GM18909 (cell line): ENCODE measurements around the gene FGB.

Experiments used
- ATAC-seq: cut with Tn5 transposase; IDR thresholded peaks from one replicate; pipeline ENCODE4 v1.9.1; 2021; ENCODE audit warnings: mild to moderate bottlenecking; ENCODE audit not compliant: unreplicated experiment, poor library complexity

Gene FGB

DNA sequence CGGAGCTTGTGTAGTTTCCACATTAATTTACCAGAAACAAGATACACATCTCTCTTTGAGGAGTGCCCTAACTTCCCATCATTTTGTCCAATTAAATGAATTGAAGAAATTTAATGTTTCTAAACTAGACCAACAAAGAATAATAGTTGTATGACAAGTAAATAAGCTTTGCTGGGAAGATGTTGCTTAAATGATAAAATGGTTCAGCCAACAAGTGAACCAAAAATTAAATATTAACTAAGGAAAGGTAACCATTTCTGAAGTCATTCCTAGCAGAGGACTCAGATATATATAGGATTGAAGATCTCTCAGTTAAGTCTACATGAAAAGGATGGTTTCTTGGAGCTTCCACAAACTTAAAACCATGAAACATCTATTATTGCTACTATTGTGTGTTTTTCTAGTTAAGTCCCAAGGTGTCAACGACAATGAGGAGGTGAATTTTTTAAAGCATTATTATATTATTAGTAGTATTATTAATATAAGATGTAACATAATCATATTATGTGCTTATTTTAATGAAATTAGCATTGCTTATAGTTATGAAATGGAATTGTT, at the start of gene FGB:
Gene FGB, plus strand, starts transcription at position 315 of the 558 bp plus-strand sequence. Its CDS starts 8 bp downstream, at position 323.
- no peak for ATAC-seq

DNA sequence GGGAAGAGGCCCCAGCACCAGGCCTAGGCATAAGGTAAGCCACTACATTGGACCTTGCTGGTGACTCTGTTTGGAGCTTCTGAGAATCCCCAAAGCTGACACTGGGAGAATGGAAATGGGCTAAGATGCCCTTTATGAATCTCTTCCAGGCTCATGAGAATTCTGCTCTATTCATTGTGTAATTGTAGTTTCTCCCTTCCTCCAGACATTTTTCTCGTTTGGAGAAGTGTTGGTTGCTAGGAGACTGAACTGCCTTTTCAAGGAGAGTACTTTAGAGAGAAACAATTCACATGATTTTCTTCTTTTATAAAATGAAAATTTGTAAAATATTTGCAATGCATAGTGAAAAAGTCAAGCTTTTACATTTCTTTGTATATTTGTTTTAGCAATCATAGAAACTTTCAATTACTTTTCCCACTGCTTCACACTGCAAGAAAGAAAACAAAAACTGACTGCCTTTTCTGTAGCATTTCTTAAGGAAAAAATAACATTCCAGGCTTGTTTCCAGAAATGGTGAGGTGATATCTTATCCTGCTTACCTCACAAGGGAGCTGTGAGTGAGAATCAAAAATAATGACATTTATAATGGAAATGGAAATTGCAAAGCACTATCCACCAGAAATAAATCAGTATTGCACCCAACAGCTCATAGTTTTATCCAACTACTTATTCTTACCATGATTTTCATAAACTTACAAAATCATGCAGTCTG, 46.3 kb upstream of the FGB start:
- no peak for ATAC-seq

DNA sequence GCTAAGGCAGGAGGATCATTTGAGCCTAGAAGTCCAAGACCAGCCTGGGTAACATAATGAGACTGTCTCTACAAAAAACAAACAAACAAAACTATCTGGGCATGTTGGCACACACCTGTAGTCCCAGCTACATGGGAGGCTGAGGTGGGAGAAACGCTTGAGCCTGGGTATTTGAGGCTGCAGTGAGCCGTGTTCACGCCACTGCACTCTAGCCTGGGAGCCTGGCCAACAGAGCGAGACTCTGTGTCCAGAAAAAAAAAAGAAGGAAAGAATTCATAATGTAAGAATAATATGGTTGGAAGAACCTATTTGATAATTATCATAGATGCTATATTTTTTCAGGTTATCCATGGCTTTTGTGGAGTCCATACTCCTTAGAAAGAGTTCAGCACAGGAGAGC, 45.2 kb upstream of the FGB start:
- no peak for ATAC-seq

DNA sequence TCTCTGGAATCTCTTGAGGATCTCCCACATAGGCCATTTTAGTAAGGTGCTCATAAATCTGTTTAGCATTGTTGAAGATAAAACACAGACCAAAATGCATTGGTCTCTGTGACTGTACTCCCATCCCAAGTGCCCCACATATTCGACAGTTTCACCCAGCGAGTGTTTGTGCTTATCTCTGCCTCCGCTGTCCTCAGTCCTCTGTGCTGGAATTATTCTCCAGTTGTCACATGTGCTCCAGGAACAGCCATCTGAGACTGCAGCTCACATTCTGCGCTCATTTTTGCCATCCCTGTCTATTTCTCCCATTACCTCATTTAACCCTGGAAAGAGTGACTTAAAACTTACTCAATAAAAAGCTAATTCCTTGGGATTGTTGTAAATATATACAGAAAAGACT, 43.6 kb upstream of the FGB start:
- ATAC-seq: no peak

DNA sequence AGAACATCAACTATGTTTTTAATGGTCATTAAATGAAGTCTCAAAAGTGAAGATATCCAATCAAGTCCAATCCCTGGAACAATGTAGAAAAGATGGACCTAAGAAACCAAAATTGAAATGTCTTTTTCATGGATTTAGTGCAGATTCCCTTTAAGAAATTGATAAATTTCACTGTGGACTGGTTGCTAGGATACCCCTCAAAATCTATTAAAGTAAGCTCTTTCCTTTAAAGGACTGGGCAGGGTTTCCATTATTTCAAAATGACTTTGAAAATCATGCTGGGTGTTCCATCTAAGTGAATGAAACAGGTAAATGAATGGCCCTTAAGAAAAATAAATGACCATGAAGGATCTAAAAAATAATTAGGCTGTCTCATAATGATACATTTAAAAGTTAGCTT, 41.2 kb upstream of the FGB start:
- no peak for ATAC-seq

- ATAC-seq: no peak
Measured at GRCh38 chr4:154526151-154526550, 36.7 kb upstream of the FGB start.

DNA sequence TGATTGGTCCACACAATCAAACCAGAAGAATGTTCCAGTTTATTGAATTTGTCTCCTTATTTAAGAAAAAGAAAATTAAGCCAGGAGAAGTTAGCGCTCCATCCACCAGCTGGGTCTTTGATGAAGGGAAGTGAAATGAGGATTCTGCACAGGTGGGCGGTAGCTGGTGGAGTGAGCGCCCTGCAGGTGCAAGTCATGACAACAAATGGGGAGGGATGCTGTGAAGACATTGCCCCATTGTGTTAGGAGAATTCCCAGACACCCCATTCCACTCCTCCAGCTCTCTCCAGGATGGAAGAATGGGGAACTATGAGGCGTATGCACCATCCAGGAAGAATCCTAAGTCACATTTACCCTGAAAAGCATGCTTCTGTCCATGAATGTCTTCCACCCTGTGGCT, 35.5 kb upstream of the FGB start:
- ATAC-seq: no peak

GRCh38 chr4:154528869-154529268, 33.9 kb upstream of the FGB start:
- no peak for ATAC-seq

- ATAC-seq: no peak
Measured at GRCh38 chr4:154529728-154530519, 32.9 kb upstream of the FGB start.

- ATAC-seq: no peak
Measured at GRCh38 chr4:154534296-154534695, 28.5 kb upstream of the FGB start.

- ATAC-seq: no peak
Measured at GRCh38 chr4:154542271-154542879, 20.4 kb upstream of the FGB start.

DNA sequence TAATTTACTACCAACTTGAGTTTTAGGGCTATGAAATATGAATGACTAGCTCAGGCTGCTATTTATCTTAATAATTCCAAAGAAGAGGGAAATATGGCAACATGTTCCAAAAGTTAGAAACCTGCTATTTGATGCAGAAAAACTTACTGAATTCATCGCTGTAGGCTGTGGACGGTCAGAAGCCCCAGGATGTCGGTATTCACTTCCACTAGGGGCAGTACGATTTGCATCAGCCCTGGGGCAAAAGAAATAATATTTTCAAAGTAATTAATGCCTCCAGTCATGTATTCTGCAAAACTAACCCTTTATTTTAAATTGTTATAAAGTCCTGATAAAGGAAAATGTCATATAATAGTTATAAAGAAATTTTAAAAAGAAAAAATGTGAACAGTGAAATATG, 17.1 kb upstream of the FGB start:
- ATAC-seq: no peak

DNA sequence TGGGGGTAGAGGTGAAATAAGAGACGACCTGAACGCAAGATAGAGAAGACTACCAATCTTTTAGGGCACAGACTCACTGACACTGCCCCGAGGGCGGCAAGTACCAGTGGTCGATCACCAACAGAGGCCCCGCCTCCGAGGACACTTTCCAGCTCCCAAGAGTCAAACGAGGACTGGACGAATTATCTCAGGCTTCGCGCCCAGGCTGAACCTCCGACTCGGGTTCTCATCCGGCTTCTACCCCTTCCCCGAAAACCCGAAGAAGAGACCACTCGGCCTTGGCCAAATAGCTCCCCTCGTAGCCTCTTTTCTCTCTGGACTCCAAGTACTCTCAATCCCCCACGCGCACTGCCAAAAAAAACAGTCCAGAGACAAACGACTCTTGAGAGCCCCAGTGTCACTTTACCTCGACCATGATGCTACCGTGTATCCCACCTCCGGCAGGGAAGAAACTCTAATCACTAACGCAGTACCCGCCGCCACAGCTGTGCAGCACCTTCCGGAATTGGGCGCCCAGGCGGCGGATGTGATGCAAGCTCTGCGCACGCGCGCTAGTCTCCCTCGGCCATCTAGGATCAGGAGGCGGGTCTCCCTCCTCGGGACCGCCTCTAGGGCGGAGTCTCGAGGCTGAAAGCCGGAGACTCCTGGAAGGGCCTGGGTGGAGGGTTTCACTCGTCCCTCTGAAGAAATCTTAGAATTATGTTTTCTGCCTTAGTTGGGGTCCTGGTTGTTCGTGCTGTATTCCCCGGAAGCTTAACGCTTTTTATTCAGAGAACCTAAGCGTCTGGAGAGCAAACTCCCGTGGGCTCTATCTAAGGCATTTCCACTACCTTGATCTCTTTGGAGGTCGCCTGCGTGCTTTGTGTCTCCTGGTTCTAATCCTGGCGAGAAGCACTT, 12.7 kb upstream of the FGB start, which contains the start of gene PLRG1:
Gene PLRG1, minus strand, starts transcription at position 507 of the 897 bp plus-strand sequence. Its CDS starts 92 bp downstream, at position 415.
- peak; percentile 99 for ATAC-seq

GRCh38 chr4:154551872-154552686, 10.7 kb upstream of the FGB start:
- ATAC-seq: peak; percentile 62

- peak; percentile 19 for ATAC-seq
Measured at GRCh38 chr4:154559141-154559493, 3.7 kb upstream of the FGB start.

DNA sequence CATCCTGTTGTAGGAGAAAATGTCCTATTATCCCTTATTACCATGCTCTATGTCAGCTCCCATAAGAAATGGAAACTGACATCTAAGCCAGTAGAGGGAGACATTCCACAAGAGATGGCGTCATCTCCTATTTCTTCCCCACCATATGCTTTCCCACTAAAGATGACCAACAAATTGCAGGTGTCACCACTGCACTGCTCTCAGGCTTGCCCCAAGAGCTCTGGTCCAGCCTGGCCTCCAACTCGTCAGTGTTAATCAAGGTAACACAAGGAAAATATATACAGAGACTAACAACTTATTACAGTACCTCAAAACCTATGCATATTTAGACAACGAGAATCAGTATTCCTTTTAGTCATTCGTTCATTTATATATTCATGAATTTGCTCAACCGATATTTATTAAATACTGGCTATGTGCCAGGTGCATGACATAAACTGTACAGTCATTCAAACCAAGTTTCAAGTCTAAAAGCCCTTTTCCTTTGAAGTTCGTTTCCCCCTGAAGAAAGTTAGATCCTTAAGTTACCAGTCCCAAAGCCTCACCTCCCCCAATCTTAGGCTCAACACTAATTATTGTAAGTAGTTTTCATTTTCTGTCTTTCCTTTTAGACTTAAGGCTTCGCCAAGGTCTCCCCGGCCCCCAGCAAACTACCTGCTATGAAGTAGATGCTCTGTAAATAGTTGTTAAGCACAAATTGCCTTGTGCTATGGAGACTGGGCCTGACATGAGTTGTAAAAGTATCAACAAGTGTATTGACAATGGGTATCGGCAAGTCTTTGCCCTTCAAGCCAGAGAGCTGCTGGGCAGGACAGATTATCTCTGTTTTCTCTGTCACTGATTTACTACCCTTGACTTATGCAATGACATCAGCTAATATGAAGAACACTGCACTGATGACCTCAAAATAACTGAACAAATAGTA, 3.1 kb upstream of the FGB start:
- peak; percentile 90 for ATAC-seq

- no peak for ATAC-seq
Measured at GRCh38 chr4:154560419-154560801, 2.4 kb upstream of the FGB start.

GRCh38 chr4:154560824-154561231, 2.0 kb upstream of the FGB start:
- no peak for ATAC-seq
